ENCODE measurements around the gene RGS17. TPM values are rescaled to one million over a fixed set of nuclear protein-coding genes. Genes with fewer than 3 reads are reported as not detected.

Gene RGS17
- total RNA-seq, 2 experiments from 2014 or later: not detected

GRCh38 chr6:153070756-153071155 lies 60.3 kb downstream of the RGS17 start:
- no peak overlapping the region for H3K27ac Mint-ChIP-seq
- H3K9me3 Mint-ChIP-seq (ENCODE audit: insufficient read depth): no peaks in the 10 kb centered on the region
- CTCF ChIA-PET: no interaction called here
- no peak overlapping the region for H3K4me3 Mint-ChIP-seq
- ATAC-seq (no peak), DNase-seq (no peak)
- no peaks in the 10 kb centered on the region for H3K4me1 Mint-ChIP-seq (ENCODE audit: low read depth)
- H3K27me3 Mint-ChIP-seq (ENCODE audit: low read depth): no peaks in the 10 kb centered on the region
- H3K36me3 Mint-ChIP-seq (ENCODE audit: low read depth): no peaks in the 10 kb centered on the region
- POLR2A ChIA-PET: no interaction called here

- Mint-ChIP-seq H3K36me3 (ENCODE audit: low read depth) (no peaks in the 10 kb centered on the region), H3K27ac (no peak overlapping the region), H3K4me1 (ENCODE audit: low read depth) (no peaks in the 10 kb centered on the region), H3K9me3 (ENCODE audit: insufficient read depth) (no peaks in the 10 kb centered on the region), H3K4me3 (no peak overlapping the region), H3K27me3 (ENCODE audit: low read depth) (no peaks in the 10 kb centered on the region)
- ATAC-seq (no peak), DNase-seq (no peak)
- CTCF ChIA-PET: no interaction called here
- POLR2A ChIA-PET: no interaction called here
Observed at GRCh38 chr6:153069897-153070296, 61.2 kb downstream of the RGS17 start.

DNA sequence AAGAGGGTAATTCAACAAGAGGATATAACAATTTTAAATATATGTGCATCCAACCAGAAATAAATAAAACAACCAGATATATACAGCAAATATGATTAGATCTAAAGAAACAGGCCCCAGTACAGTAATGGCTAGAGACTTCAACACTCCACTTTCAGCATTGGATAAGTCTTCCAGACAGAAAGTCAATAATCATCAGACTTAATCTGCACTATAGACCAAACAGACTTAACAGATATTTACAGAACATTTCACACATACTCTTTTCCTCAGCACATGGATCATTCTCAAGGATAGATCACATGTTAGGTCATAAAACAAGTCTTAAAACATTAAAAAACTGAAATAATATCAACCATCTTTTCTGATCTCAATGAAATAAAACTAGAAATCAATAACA lies 65.9 kb downstream of the RGS17 start:
- Mint-ChIP-seq H3K36me3 (ENCODE audit: low read depth) (no peaks in the 10 kb centered on the region), H3K9me3 (ENCODE audit: insufficient read depth) (no peaks in the 10 kb centered on the region), H3K4me3 (no peak overlapping the region), H3K27ac (no peak overlapping the region), H3K4me1 (ENCODE audit: low read depth) (no peaks in the 10 kb centered on the region), H3K27me3 (ENCODE audit: low read depth) (no peaks in the 10 kb centered on the region)
- ATAC-seq (no peak), DNase-seq (no peak)
- CTCF ChIA-PET: no interaction called here
- POLR2A ChIA-PET: no interaction called here

DNA sequence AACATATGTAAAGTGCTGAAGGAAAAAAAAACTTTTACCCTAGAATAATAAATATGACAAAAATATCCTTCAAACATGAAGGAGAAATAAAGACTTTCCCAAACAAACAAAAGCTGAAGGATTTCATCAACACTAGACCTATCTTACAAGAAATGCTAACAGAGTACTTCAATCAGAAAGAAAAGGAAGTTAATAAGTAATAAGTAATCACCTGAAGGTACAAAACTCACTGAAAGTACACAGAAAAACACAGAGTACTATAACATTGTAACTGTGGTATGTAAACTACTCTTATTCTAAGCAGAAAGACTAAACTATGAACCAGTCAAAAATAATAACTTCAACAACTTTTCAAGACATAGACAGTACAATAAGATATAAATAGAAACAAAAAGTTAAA lies 67.1 kb downstream of the RGS17 start:
- CTCF ChIA-PET: no interaction called here
- ATAC-seq: no peak
- H3K4me1 Mint-ChIP-seq (ENCODE audit: low read depth): no peaks in the 10 kb centered on the region
- POLR2A ChIA-PET: no interaction called here
- H3K36me3 Mint-ChIP-seq (ENCODE audit: low read depth): no peaks in the 10 kb centered on the region
- no peak overlapping the region for H3K4me3 Mint-ChIP-seq
- no peaks in the 10 kb centered on the region for H3K27me3 Mint-ChIP-seq (ENCODE audit: low read depth)
- DNase-seq: no peak
- no peak overlapping the region for H3K27ac Mint-ChIP-seq
- no peaks in the 10 kb centered on the region for H3K9me3 Mint-ChIP-seq (ENCODE audit: insufficient read depth)

- ATAC-seq: no peak
- Mint-ChIP-seq H3K36me3 (ENCODE audit: low read depth) (no peaks in the 10 kb centered on the region), H3K27ac (no peak overlapping the region), H3K4me3 (no peak overlapping the region), H3K9me3 (ENCODE audit: insufficient read depth) (no peaks in the 10 kb centered on the region), H3K4me1 (ENCODE audit: low read depth) (no peaks in the 10 kb centered on the region), H3K27me3 (ENCODE audit: low read depth) (no peaks in the 10 kb centered on the region)
- ChIA-PET POLR2A (no interaction called here), CTCF (no interaction called here)
- no peak for DNase-seq
Observed at GRCh38 chr6:153062516-153062915, 68.6 kb downstream of the RGS17 start.

DNA sequence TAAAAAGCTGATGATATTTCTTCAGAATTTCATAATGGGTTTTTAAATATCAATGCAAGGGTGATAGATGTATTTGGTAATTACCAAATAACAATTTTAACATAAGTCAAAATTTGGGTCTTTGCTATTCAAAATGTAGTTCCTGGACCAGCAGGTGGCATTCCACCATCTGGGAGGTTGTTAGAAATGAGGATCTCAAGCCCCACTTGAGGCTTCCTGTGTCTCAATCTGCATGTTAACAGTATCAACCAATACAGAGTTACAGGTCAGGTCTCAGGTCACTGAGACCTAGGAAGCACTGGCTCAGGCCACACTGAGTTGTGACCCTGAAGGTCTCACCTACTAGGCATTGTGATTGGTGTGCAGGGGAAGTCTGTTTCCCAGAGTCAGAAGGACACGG lies 71.3 kb downstream of the RGS17 start:
- no peaks in the 10 kb centered on the region for H3K4me1 Mint-ChIP-seq (ENCODE audit: low read depth)
- ChIA-PET CTCF (no interaction called here), POLR2A (no interaction called here)
- ATAC-seq (no peak), DNase-seq (no peak)
- no peak overlapping the region for H3K4me3 Mint-ChIP-seq
- H3K9me3 Mint-ChIP-seq (ENCODE audit: insufficient read depth): no peaks in the 10 kb centered on the region
- H3K27me3 Mint-ChIP-seq (ENCODE audit: low read depth): no peaks in the 10 kb centered on the region
- H3K36me3 Mint-ChIP-seq (ENCODE audit: low read depth): no peaks in the 10 kb centered on the region
- no peak overlapping the region for H3K27ac Mint-ChIP-seq

DNA sequence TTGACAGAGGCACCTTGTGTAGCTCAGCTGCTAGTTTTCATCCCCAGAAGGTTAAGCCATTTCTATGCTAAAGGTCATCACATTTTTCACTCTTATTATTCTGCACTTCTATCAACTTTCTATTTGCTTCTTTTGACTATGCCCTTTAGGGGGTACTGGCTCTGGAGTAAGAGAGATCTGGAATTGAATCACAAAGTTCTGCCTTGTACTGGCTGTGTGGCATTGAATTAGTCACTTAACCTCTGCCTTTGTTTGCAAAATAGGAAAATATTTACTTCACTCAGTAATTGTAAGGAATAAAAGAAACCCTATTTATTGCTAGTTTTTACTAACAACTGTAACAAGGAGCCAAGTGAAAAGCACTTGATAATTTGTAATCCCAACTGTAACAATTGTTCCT lies 71.8 kb downstream of the RGS17 start:
- POLR2A ChIA-PET: no interaction called here
- H3K9me3 Mint-ChIP-seq (ENCODE audit: insufficient read depth): no peaks in the 10 kb centered on the region
- H3K27ac Mint-ChIP-seq: no peak overlapping the region
- no peaks in the 10 kb centered on the region for H3K27me3 Mint-ChIP-seq (ENCODE audit: low read depth)
- ATAC-seq (no peak), DNase-seq (no peak)
- CTCF ChIA-PET: no interaction called here
- H3K4me1 Mint-ChIP-seq (ENCODE audit: low read depth): no peaks in the 10 kb centered on the region
- no peak overlapping the region for H3K4me3 Mint-ChIP-seq
- no peaks in the 10 kb centered on the region for H3K36me3 Mint-ChIP-seq (ENCODE audit: low read depth)

GRCh38 chr6:153058909-153059308 lies 72.2 kb downstream of the RGS17 start:
- CTCF ChIA-PET: no interaction called here
- H3K4me1 Mint-ChIP-seq (ENCODE audit: low read depth): no peaks in the 10 kb centered on the region
- DNase-seq: no peak
- H3K4me3 Mint-ChIP-seq: no peak overlapping the region
- POLR2A ChIA-PET: no interaction called here
- H3K36me3 Mint-ChIP-seq (ENCODE audit: low read depth): no peaks in the 10 kb centered on the region
- no peaks in the 10 kb centered on the region for H3K27me3 Mint-ChIP-seq (ENCODE audit: low read depth)
- H3K27ac Mint-ChIP-seq: no peak overlapping the region
- no peak for ATAC-seq
- no peaks in the 10 kb centered on the region for H3K9me3 Mint-ChIP-seq (ENCODE audit: insufficient read depth)

- Mint-ChIP-seq H3K9me3 (ENCODE audit: insufficient read depth) (no peaks in the 10 kb centered on the region), H3K4me3 (no peak overlapping the region), H3K27ac (no peak overlapping the region), H3K27me3 (ENCODE audit: low read depth) (no peaks in the 10 kb centered on the region), H3K36me3 (ENCODE audit: low read depth) (no peaks in the 10 kb centered on the region), H3K4me1 (ENCODE audit: low read depth) (no peaks in the 10 kb centered on the region)
- no peak for ATAC-seq
- DNase-seq: no peak
- ChIA-PET CTCF (no interaction called here), POLR2A (no interaction called here)
Observed at GRCh38 chr6:153058291-153058690, 72.8 kb downstream of the RGS17 start.

DNA sequence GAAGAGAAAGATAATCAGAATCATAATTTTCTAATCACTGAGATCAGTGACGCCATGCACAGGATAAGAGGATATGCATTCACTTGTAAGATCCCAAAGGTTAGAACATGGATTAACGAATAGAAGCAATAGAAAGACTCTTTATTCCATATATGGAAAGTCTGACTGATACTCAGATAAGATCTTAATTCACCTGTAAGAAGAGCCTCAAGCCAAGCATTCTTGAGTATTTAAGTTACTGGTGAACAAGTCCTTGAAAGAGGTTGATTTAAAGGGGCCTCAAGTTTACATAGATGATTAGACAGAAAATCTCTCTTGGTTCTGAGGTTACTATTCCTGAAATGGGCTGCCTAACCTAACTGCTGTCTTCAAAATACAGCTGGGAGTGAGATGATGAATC lies 74.8 kb downstream of the RGS17 start:
- DNase-seq (no peak), ATAC-seq (no peak)
- CTCF ChIA-PET: no interaction called here
- no peak overlapping the region for H3K4me3 Mint-ChIP-seq
- H3K9me3 Mint-ChIP-seq (ENCODE audit: insufficient read depth): no peaks in the 10 kb centered on the region
- no peaks in the 10 kb centered on the region for H3K36me3 Mint-ChIP-seq (ENCODE audit: low read depth)
- H3K27ac Mint-ChIP-seq: no peak overlapping the region
- H3K27me3 Mint-ChIP-seq (ENCODE audit: low read depth): no peaks in the 10 kb centered on the region
- POLR2A ChIA-PET: no interaction called here
- no peaks in the 10 kb centered on the region for H3K4me1 Mint-ChIP-seq (ENCODE audit: low read depth)

DNA sequence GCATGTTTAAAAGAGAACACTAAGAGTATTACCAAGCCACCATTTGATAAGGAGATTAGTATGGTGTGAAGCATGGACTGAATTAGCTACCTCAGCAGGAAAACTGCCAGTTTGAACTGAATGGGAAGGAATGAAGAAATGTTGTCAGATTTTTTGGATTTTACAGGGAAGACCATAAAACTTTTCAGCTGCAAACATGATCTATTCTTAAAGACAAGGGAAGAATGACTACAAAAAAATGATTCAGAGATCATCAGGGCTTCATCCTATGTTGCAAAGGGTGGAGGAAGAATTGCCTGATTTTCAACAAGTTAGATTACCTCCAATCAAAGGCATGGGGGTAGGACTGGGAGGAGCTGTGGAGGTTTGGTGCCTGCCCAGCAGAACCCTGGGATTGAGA lies 79.3 kb downstream of the RGS17 start:
- no peaks in the 10 kb centered on the region for H3K4me1 Mint-ChIP-seq (ENCODE audit: low read depth)
- no peaks in the 10 kb centered on the region for H3K9me3 Mint-ChIP-seq (ENCODE audit: insufficient read depth)
- POLR2A ChIA-PET: no interaction called here
- H3K36me3 Mint-ChIP-seq (ENCODE audit: low read depth): no peaks in the 10 kb centered on the region
- H3K4me3 Mint-ChIP-seq: no peak overlapping the region
- H3K27ac Mint-ChIP-seq: no peak overlapping the region
- H3K27me3 Mint-ChIP-seq (ENCODE audit: low read depth): peaks cover 2% of the 10 kb centered on the region
- ATAC-seq (no peak), DNase-seq (no peak)
- CTCF ChIA-PET: interaction anchor here (1.2 kb wide), 1 partner anchor 98 kb away, joined by 3 read pairs; no protein-coding TSS in a partner anchor

- CTCF ChIA-PET: no interaction called here
- Mint-ChIP-seq H3K27me3 (ENCODE audit: low read depth) (peaks cover 2% of the 10 kb centered on the region), H3K4me3 (no peak overlapping the region), H3K27ac (no peak overlapping the region), H3K36me3 (ENCODE audit: low read depth) (no peaks in the 10 kb centered on the region), H3K9me3 (ENCODE audit: insufficient read depth) (no peaks in the 10 kb centered on the region), H3K4me1 (ENCODE audit: low read depth) (no peaks in the 10 kb centered on the region)
- POLR2A ChIA-PET: no interaction called here
- ATAC-seq (no peak), DNase-seq (no peak)
Observed at GRCh38 chr6:153048631-153049030, 82.5 kb downstream of the RGS17 start.

DNA sequence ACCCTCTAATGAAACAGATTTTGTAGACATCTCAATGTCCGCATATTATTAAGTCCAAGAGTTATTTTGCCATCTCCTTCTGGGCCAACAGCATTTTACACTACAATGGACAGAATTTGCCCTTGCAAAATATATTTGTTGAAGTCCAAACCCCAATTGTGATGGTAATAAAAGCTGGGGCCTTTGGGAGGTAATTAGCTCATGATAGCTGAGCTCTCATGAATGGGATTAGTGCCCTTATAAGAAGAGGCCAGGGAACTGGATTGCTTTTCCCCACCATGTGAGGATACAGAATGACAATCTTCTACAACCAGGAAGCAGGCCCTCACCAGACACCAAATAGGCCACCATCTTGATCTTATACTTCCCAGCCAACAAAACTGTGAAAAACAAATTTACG lies 83.7 kb downstream of the RGS17 start:
- no peak overlapping the region for H3K27ac Mint-ChIP-seq
- DNase-seq (no peak), ATAC-seq (no peak)
- CTCF ChIA-PET: no interaction called here
- H3K9me3 Mint-ChIP-seq (ENCODE audit: insufficient read depth): no peaks in the 10 kb centered on the region
- no peaks in the 10 kb centered on the region for H3K36me3 Mint-ChIP-seq (ENCODE audit: low read depth)
- POLR2A ChIA-PET: no interaction called here
- no peaks in the 10 kb centered on the region for H3K4me1 Mint-ChIP-seq (ENCODE audit: low read depth)
- peaks cover 2% of the 10 kb centered on the region for H3K27me3 Mint-ChIP-seq (ENCODE audit: low read depth)
- H3K4me3 Mint-ChIP-seq: no peak overlapping the region

GRCh38 chr6:153045271-153045670 lies 85.8 kb downstream of the RGS17 start:
- Mint-ChIP-seq H3K9me3 (ENCODE audit: insufficient read depth) (no peaks in the 10 kb centered on the region), H3K27ac (no peak overlapping the region), H3K27me3 (ENCODE audit: low read depth) (peaks cover 2% of the 10 kb centered on the region), H3K4me3 (no peak overlapping the region), H3K36me3 (ENCODE audit: low read depth) (no peaks in the 10 kb centered on the region), H3K4me1 (ENCODE audit: low read depth) (no peaks in the 10 kb centered on the region)
- DNase-seq (no peak), ATAC-seq (no peak)
- ChIA-PET CTCF (no interaction called here), POLR2A (no interaction called here)
